Body of pancreas (tissue), 4 donors: Measurements from ENCODE around the gene SLAIN2. TPM values are rescaled to one million over a fixed set of nuclear protein-coding genes. Genes with fewer than 3 reads are reported as not detected.

Experiments used
- ATAC-seq: fragments of 150-250 bp; one replicate; pipeline ENCODE4 v1.9.1; 2016
- DNase-seq, 4 donors: peaks; one replicate each; pipeline ENCODE4 v3.0.0-alpha.2; 2019
- H3K27ac ChIP-seq, 4 donors: fragments of 200-600 bp; sonication (generic); 1 replicate in 3 of 4; 2 replicates in 1 of 4; pipeline versions ENCODE4 v1.5.1 to v1.6.1; 2016 to 2019; ENCODE audit warnings: mild to moderate bottlenecking in 1 of 4, mixed read lengths in 1 of 4, moderate library complexity in 1 of 4
- H3K27me3 ChIP-seq, 2 donors: fragments of 200-600 bp; sonication (generic); one replicate each; pipeline ENCODE4 v1.6.0; 2016; ENCODE audit warnings: mild to moderate bottlenecking in 1 of 2
- H3K36me3 ChIP-seq, 2 donors: fragments of 200-600 bp; sonication (generic); replicated peaks in 1 of 2; 2 replicates each; pipeline ENCODE4 v1.5.1; 2016; ENCODE audit warnings: low read depth in 2 of 2; ENCODE audit not compliant: insufficient read depth in 1 of 2
- H3K4me1 ChIP-seq: fragments of 200-600 bp; sonication (generic); one replicate; pipeline ENCODE4 v1.6.0; 2016
- H3K4me3 ChIP-seq, 2 donors: fragments of 200-600 bp; sonication (generic); 1 replicate in 1 of 2; 2 replicates in 1 of 2; pipeline ENCODE4 v1.5.1; 2016 to 2019
- H3K9me3 ChIP-seq, 3 donors: fragments of 200-600 bp; sonication (generic); 1 replicate in 2 of 3; 2 replicates in 1 of 3; pipeline ENCODE4 v1.5.1; 2016
- CTCF ChIP-seq, 7 experiments: fragments of 450-650 bp in 4 of 7; fragments of 200-600 bp in 3 of 7; sonication (generic) in 3 of 7; IDR thresholded peaks; one replicate each; pipeline ENCODE4 v1.5.1; 2016 to 2019; ENCODE audit warnings: antibody characterized with exemption in 7 of 7
- POLR2A ChIP-seq, 3 donors: fragments of 450-650 bp; IDR thresholded peaks; one replicate each; pipeline ENCODE4 v1.6.1; 2016; ENCODE audit warnings: antibody characterized with exemption in 3 of 3, mild to moderate bottlenecking in 2 of 3
- WGBS, 2 donors: methylation state at CpG; one replicate each; pipeline ENCODE4 v1.1.5; 2017; 5-methylcytosine and 5-hydroxymethylcytosine counted together
- intact Hi-C: fragments of 100-400 bp; cut with DNase I; formaldehyde crosslinking; loops from one replicate; pipeline ENCODE4 v1.15.1; 2023
- total RNA-seq, 2 donors: library from RNA; depleted of rRNA; stranded (reverse); fragments of >200 nt; gene quantifications; one replicate each; pipeline ENCODE4 v1.1.0, GENCODE V29; 2016

Gene SLAIN2
- total RNA-seq, 2 donors from 2014 or later = 13.2 to 17.1 TPM

GRCh38 chr4:48366611-48367010, 25.3 kb downstream of the SLAIN2 start:
- TF ChIP-seq POLR2A (IDR thresholded peaks at IDR 0.05) = no peak
- TF ChIP-seq CTCF (IDR thresholded peaks at IDR 0.05) = no peak
- Histone ChIP-seq H3K27ac (no peak overlapping the region), H3K36me3 (no peaks in the 10 kb centered on the region), H3K27me3 (no peaks in the 10 kb centered on the region), H3K4me3 (no peak overlapping the region), H3K4me1 (peaks cover 9% of the 10 kb centered on the region), H3K9me3 (no peaks in the 10 kb centered on the region)
- intact Hi-C loops = no loop called here
- WGBS, 2 donors = 67 to 68% methylated on average over 3 of the region's 3 CpGs
- no peak for DNase-seq
- ATAC-seq = no peak

GRCh38 chr4:48367016-48367415, 25.7 kb downstream of the SLAIN2 start:
- Histone ChIP-seq H3K27me3 (no peaks in the 10 kb centered on the region), H3K36me3 (no peaks in the 10 kb centered on the region), H3K27ac (no peak overlapping the region), H3K4me3 (no peak overlapping the region), H3K9me3 (no peaks in the 10 kb centered on the region), H3K4me1 (peaks cover 9% of the 10 kb centered on the region)
- ATAC-seq = no peak
- TF ChIP-seq CTCF (IDR thresholded peaks at IDR 0.05) (no peak), POLR2A (IDR thresholded peaks at IDR 0.05) (no peak)
- 52 to 55% methylated on average over 2 of the region's 2 CpGs for WGBS, 2 donors
- DNase-seq = no peak
- intact Hi-C loops = no loop called here

GRCh38 chr4:48368389-48368788, 27.1 kb downstream of the SLAIN2 start:
- intact Hi-C loops = no loop called here
- ATAC-seq = no peak

GRCh38 chr4:48369248-48369647, 27.9 kb downstream of the SLAIN2 start:
- Histone ChIP-seq H3K27ac (no peak overlapping the region), H3K36me3 (no peaks in the 10 kb centered on the region), H3K4me1 (peaks cover 9% of the 10 kb centered on the region), H3K4me3 (no peak overlapping the region), H3K9me3 (no peaks in the 10 kb centered on the region), H3K27me3 (no peaks in the 10 kb centered on the region)
- WGBS, 2 donors = 15 to 29% methylated on average over 2 of the region's 2 CpGs
- TF ChIP-seq CTCF (IDR thresholded peaks at IDR 0.05) (no peak), POLR2A (IDR thresholded peaks at IDR 0.05) (no peak)
- no peak for DNase-seq
- intact Hi-C loops = no loop called here
- ATAC-seq = no peak

More at GRCh38 chr4:48368389-48368788, 27.1 kb downstream of the SLAIN2 start:
- Histone ChIP-seq H3K4me1 (peaks cover 9% of the 10 kb centered on the region), H3K36me3 (no peaks in the 10 kb centered on the region), H3K4me3 (no peak overlapping the region), H3K27me3 (no peaks in the 10 kb centered on the region), H3K9me3 (no peaks in the 10 kb centered on the region), H3K27ac (no peak overlapping the region)
- no peak for DNase-seq
- TF ChIP-seq POLR2A (IDR thresholded peaks at IDR 0.05) = no peak
- no peak for TF ChIP-seq CTCF (IDR thresholded peaks at IDR 0.05)

- Histone ChIP-seq H3K27me3 (no peaks in the 10 kb centered on the region), H3K9me3 (no peaks in the 10 kb centered on the region), H3K4me1 (peaks cover 11% of the 10 kb centered on the region), H3K27ac (no peak overlapping the region), H3K36me3 (no peaks in the 10 kb centered on the region), H3K4me3 (no peak overlapping the region)
- intact Hi-C loops = no loop called here
- ATAC-seq = no peak
- TF ChIP-seq POLR2A (IDR thresholded peaks at IDR 0.05) (no peak), CTCF (IDR thresholded peaks at IDR 0.05) (no peak)
- DNase-seq = no peak
- 81 to 83% methylated on average over 2 of the region's 2 CpGs for WGBS, 2 donors
Measured at GRCh38 chr4:48369771-48370170, 28.4 kb downstream of the SLAIN2 start.
